ENCODE results near the gene STXBP4.

Gene STXBP4

GRCh38 chr17:55166506-55166905 lies 197.9 kb downstream of the STXBP4 start:
- DNase-seq (ENCODE audit: low read depth in 4 of 4, low spot score in 1 of 4), result no peak

DNA sequence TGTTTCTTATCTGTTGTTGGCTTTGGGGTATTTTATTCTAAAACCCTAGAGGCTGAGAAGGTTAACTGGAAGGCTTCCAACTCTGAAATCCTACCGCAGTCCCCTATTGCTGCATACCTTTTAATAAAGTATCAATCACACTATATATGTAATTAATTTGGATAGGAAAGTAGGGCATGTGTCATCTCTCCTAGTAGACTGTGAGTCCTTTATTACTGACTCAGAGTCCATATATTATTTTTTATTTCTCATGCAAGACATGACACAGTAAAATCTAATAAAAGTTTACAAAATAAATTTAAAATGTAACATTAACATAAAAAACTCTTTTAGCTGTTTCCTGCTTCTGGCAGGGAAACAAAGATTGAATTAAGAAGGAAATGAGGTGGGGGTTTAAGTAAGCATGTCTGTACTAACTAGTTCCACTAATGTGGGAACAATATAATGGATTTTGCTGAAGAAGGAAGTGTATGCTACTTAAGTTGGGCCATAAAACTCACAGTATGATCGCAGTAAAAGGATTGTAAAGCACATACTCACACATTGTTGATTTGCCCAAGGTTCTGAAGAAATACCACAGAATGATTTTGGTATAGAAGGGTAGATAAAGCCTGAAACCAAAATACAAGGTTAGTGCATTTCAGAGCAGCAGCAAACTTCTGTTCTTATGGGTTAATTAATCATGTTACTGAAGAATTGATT lies 198.6 kb downstream of the STXBP4 start:
- DNase-seq (ENCODE audit: low read depth in 4 of 4, low spot score in 1 of 4), result no peak

DNA sequence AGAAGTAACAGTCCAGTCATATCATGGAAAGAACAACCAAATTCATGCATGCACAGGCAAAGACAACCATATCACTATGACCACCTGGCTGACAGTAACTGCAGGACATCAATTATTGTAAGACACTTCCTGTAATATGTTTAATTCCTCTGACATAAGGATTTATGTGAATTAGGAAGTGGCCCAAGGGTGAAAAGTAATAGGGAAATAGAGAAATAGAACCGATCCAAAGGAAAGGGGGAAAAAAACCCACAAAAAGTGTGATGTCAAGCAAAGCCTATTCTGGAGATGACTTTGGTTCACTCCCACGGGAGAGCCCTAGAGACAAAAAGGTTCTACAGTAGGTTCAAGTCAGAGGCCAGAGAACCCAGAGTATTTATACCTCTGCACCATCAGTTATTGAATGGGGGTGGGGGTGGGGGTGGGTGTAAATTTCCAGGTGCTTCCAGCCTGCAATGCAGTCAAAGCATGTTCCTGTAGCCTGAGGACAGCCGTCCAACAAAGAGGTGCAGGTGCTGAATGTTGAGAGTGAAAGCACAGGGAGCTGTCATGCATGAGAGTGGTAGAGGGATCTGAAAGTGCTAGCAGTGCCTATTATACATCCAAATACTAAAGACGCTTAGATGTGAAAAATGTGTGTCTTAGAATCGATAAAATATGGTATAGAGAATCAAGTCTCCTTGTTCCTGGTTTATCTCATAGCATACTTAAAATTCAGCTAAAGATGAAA lies 200.6 kb downstream of the STXBP4 start:
- DNase-seq (ENCODE audit: low read depth in 4 of 4, low spot score in 1 of 4), result no peak

- no peak for DNase-seq (ENCODE audit: low read depth in 4 of 4, low spot score in 1 of 4)
Measured at GRCh38 chr17:55171634-55172328, 203.2 kb downstream of the STXBP4 start.

- DNase-seq (ENCODE audit: low read depth in 4 of 4, low spot score in 1 of 4), result no peak
Measured at GRCh38 chr17:55172612-55173011, 204.0 kb downstream of the STXBP4 start.

- no peak for DNase-seq (ENCODE audit: low read depth in 4 of 4, low spot score in 1 of 4)
Measured at GRCh38 chr17:55174133-55174532, 205.6 kb downstream of the STXBP4 start.

DNA sequence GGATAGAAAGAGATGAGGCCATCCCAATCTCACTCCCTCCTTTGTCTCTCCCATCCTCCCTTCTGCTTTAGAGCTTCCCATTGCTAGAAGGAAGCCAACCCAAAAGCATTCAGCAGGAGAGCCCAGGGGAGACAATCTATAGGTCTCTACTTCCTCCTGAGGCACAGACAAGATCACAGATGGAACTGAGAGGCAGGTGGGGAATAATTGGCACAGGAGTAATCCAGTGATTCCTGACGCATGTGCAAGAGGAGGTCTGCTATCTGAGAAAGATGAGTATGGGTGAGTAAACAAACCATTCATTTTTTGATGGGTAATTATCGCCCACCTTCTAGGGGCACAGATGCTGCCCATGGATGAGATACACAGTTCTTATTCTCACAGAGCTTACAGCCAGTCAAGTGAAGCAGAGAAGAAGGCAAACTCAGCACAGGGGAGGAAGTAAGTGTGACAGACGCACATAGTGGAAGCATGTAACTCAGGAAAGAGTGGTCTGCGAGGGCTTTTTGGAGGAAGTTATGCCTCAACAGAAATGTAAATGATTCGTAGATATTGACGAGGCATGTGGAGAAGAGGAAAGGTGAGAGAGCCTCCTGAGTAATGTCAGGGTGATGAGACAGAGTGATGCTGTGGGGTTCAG lies 207.3 kb downstream of the STXBP4 start:
- DNase-seq (ENCODE audit: low read depth in 4 of 4, low spot score in 1 of 4), result no peak

DNA sequence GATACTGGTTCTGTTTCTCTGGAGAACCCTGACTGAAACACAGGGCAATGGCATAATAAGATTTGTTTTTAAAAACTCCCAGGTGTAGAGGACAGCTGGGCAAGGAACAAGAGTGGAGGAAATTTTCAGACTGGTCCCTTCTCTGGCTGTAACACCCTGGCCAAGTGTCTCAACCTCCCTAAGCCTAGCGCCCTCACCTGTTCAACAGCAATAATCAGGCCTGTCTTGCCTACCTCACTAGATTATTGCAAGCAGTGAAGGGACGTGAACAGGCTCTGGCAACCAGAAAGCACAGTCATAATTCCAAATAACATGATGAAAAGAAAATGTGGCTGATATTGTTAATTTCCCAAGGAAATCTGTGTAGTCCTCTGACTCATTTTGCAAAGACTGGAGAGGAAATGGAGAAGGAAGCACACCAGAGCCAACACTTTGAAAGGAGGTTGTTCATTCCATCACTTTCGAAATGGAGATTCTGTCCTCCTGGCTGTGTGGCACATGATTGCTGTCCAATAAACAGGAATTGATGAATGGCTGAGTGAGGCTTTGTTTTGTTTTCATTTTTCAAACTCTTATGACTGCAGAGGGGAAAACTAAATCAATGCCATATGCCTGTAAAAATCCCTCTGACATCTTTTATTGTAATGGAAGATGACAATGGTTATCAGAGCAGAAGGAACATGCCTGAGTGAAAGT lies 208.7 kb downstream of the STXBP4 start:
- no peak for DNase-seq (ENCODE audit: low read depth in 4 of 4, low spot score in 1 of 4)

DNA sequence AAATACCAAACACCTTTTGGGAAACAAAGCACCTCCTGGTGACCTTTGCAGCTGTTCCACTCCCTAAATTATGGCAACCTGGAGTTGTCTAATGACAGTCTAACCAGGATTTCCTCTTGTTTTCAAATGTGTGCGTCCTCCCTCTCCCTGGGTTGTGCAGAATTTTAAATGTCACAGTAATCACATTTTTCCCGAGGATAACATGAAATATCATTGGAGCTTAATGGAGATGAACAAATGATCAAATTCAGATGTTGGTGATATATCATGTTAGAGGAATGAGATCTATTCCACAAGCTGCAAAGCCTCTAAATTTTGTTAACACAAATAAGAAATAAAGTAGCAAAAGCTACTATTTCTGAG lies 209.3 kb downstream of the STXBP4 start:
- no peak for DNase-seq (ENCODE audit: low read depth in 4 of 4, low spot score in 1 of 4)

- DNase-seq (ENCODE audit: low read depth in 4 of 4, low spot score in 1 of 4), result no peak
Measured at GRCh38 chr17:55186937-55187770, 218.6 kb downstream of the STXBP4 start.

DNA sequence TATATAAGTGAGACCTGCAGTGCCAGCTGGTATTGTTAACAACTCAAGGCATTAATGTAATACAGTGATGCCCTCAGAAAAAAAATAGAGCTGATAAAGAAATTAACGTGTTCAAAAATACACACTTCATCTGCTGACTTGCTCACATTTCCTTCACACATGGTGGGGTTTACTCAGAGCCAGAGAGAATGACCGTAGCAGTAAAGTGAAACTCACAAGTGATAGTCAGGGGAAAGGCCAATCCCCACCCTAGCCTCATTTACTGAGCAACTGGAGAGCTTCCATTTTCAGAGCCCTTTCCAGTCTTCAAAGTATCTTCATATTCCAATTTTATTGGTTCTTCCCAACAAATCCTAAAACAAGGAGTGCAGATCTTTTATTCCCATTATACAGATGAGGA lies 222.2 kb downstream of the STXBP4 start:
- no peak for DNase-seq (ENCODE audit: low read depth in 4 of 4, low spot score in 1 of 4)

DNA sequence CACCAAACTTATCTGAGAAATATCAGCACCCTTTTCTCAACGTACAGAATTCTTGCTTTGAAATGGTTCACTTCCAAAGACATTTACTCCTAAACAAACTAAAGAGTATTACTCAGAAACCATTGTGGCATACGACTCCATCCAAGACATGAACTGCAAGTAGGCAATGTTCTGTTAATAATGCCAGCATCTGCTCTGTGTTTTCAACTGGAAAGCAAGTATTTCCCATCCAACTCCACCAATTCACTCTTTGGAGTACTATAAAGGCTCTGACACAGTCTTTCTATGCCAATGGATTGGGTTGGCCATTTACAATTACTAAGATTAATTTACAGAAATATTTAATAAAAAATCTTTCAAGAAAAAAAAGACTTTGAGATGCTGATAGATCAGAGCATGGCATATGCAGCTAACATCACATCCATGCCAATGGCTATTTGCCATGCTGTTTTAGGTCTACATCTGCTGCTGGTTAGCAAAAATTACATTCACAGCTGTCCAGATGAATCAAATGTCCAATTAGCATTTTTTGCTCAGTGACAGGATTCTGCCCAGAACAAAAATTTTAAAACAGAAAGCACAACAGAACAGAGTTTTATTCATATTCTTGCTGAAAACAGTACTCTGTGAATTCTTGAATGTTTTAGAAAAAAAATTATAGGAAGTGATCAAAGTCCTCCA lies 230.3 kb downstream of the STXBP4 start:
- DNase-seq (ENCODE audit: low read depth in 4 of 4, low spot score in 1 of 4), result no peak

GRCh38 chr17:55200904-55201303 lies 232.3 kb downstream of the STXBP4 start:
- DNase-seq (ENCODE audit: low read depth in 4 of 4, low spot score in 1 of 4), result no peak

DNA sequence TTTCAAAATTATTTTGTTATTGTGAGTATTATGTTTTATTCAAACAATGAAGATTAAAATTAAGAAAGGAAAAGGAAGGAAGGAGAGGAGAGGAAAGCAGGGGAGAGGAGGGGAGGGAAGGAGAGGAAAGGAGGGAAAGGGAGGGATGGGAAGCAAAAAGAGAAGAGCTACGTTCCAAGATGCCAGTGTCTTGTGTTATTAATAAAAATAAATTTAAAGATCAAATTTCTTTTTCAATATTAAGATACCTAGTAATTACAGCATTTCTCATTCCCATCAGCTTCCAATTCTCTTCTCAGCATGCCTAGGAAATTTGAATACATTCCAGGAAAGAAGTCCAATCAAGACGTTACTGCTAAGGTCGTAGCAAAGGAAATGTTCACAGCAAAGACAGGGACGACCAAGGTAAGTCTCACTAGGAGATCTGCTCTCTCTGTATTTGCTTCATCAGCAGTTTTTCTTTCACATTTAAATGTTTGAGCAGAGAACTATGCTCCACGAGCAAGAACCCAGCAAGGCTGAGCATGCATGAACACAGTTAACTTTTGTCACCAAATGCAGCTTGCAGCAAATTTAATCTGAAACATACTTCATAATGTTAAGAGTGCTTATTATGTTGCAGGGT lies 232.9 kb downstream of the STXBP4 start:
- no peak for DNase-seq (ENCODE audit: low read depth in 4 of 4, low spot score in 1 of 4)

GRCh38 chr17:55202896-55203295 lies 234.3 kb downstream of the STXBP4 start:
- no peak for DNase-seq (ENCODE audit: low read depth in 4 of 4, low spot score in 1 of 4)

DNA sequence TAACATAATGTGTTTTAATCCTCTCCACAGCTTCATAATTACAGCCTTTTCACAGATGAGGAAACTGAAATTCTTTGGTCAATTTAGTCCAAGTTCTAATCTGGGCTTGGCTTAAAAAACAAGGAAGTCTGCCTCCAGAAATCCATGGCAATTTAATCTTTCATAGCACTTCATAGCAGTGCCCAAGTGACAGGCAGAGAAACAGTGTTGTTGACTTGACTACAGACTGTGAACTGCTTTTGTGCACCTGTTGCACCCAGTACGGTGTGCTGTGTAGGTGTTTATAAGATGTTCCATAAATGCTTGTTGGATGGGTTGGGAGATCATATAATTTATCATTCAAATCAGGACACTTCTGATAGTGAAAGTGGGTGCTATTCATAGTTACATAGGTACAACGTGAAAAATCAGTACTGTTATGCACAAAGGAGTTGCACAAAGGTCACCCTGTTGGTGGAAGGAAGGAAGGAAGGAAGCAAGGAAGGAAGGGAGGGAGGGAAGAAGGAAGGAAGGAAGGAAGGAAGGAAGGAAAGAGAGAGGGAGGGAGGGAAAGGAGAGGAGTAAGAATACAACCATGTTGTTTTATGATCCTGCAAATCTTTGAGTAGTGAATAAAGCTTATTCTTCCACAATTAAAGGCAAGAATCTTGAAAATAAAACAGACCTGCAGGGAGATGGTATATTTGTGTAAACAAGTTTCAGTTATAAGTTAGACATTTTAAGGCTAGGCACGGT lies 239.7 kb downstream of the STXBP4 start:
- DNase-seq (ENCODE audit: low read depth in 4 of 4, low spot score in 1 of 4), result no peak

DNA sequence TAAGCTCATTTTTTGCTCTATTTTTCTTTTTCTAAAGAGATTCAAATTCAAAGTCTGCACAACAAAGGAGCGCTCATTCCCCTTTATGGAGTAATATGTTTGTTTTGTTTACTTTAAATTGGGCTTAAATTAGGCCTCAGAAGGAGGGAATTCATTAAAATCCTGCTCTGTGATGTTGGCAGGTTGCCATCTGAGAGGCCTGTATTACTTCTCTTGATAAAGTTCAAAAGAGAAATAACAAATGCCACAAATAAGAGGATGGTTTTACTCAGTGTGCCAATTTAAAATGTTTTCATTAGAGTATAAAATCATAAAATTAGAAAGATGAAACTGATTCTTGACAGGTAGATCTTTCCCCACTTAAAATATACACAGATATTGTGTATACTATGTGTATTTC lies 241.7 kb downstream of the STXBP4 start:
- DNase-seq (ENCODE audit: low read depth in 4 of 4, low spot score in 1 of 4), result no peak

- DNase-seq (ENCODE audit: low read depth in 4 of 4, low spot score in 1 of 4), result no peak
Measured at GRCh38 chr17:55212880-55213279, 244.3 kb downstream of the STXBP4 start.

DNA sequence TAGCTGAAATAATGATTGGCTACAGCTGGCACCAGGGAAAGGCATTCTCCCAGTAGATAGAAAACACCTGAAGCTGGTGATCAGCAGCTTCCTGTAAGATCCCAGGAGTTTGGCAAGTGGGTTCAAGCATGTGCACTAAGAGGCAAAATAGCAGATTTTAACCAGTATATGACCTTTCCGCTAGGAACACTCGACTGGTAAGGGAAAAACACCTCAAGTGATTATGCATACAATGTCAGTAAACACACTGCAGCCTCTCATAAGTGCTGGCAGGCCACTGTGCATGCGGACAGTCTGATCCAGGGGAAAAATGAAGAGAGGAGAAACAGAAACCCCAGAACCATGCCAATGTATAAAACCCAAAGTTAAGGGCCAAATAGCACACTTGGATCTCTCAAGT lies 247.1 kb downstream of the STXBP4 start:
- no peak for DNase-seq (ENCODE audit: low read depth in 4 of 4, low spot score in 1 of 4)

Data from stimulated activated CD4-positive, alpha-beta T cell treated with anti-CD3 and anti-CD28 coated beads, Interleukin-1b, Interleukin-23, amount 100 ng/mL, for 24 hours (primary cell).